K562 (cell line): Measurements from ENCODE around the gene DMWD. TPM values are rescaled to one million over a fixed set of nuclear protein-coding genes. Genes with fewer than 3 reads are reported as not detected.
A peak's percentile ranks its signal among the peaks of the same experiment; 100 is the strongest.

Source experiments
- ATAC-seq: fragments of 200-7000 bp; cut with Tn5 transposase; 3 replicates; pipeline ENCODE4 v1.9.1; 2020; ENCODE audit warnings: moderate library complexity
- BruUV-seq: library from RNA; stranded (reverse); fragments of 400-500 nt; replicated peaks from 2 replicates; lab custom pipeline; 2021; lab: Mats Ljungman, UMichigan
- CTCF ChIA-PET: fragments of 300-600 bp; formaldehyde crosslinking; extraction: SDS; loops from one replicate; lab custom pipeline; 2021; ENCODE audit warnings: low intra/inter-chr PET ratio; lab: Yijun Ruan, JAX
- POLR2A ChIA-PET: fragments of 300-600, 350-650 bp; sonication (Branson Sonifier 250); formaldehyde crosslinking; extraction: SDS; loops from one replicate; lab custom pipeline; 2021; ENCODE audit warnings: antibody characterized with exemption, inconsistent platforms; lab: Yijun Ruan, JAX
- DNase-seq, 4 experiments: peaks; one replicate each; pipeline versions ENCODE4 v3.0.0 to v3.0.0-alpha.2; 2011 to 2018; ENCODE audit warnings: low spot score in 3 of 4, mixed read lengths in 3 of 4; ENCODE audit errors: extremely low read depth in 1 of 4
- FAIRE-seq: peaks from 2 replicates; lab custom pipeline; 2011; peaks lifted over from hg19 to GRCh38; lab: Jason Lieb, UNC
- H2AFZ ChIP-seq: 2 replicates; pipeline ENCODE4 v1.6.0; 2011; ENCODE audit warnings: low read depth, low read length, control low read depth, inconsistent platforms
- H3K27ac ChIP-seq: fragments of 200-600 bp; 3 replicates; pipeline ENCODE4 v1.8.0; 2011; ENCODE audit warnings: low read depth, mild to moderate bottlenecking, control low read depth, inconsistent platforms, low read length, moderate library complexity, mixed read lengths; ENCODE audit errors: extremely low read depth
- H3K27me3 ChIP-seq, 2 experiments: fragments of 300-600 bp in 1 of 2; 2 replicates in 1 of 2; 3 replicates in 1 of 2; pipeline versions ENCODE4 v1.6.0 to v1.8.0; 2011; ENCODE audit warnings: inconsistent platforms in 2 of 2, low read length in 2 of 2, mild to moderate bottlenecking in 1 of 2, mixed read lengths in 1 of 2, moderate library complexity in 1 of 2; ENCODE audit not compliant: control insufficient read depth in 2 of 2, insufficient read depth in 2 of 2
- H3K36me3 ChIP-seq: fragments of 300-600 bp; 3 replicates; pipeline ENCODE4 v1.8.0; 2011; ENCODE audit warnings: mild to moderate bottlenecking, low read length, inconsistent platforms; ENCODE audit not compliant: control insufficient read depth, insufficient read depth
- H3K4me1 ChIP-seq, 2 experiments: fragments of 200-600 bp in 1 of 2; replicated peaks in 1 of 2; 2 replicates in 1 of 2; 3 replicates in 1 of 2; pipeline versions ENCODE4 v1.5.1 to v1.8.0; 2011; ENCODE audit warnings: inconsistent platforms in 2 of 2, low read length in 2 of 2, mild to moderate bottlenecking in 1 of 2, mixed read lengths in 1 of 2, moderate library complexity in 1 of 2; ENCODE audit not compliant: control insufficient read depth in 2 of 2, insufficient read depth in 2 of 2
- H3K4me2 ChIP-seq: 2 replicates; pipeline ENCODE4 v1.6.1; 2011; ENCODE audit warnings: low read length, control low read depth, inconsistent platforms, mixed read lengths; ENCODE audit not compliant: insufficient read depth
- H3K4me3 ChIP-seq: fragments of 200-600 bp; sonication (generic), shearing (Covaris generic); 2 replicates; pipeline ENCODE4 v1.5.1; 2016; ENCODE audit warnings: control low read depth, inconsistent platforms
- H3K79me2 ChIP-seq: fragments of 200-600 bp; 3 replicates; pipeline ENCODE4 v1.8.0; 2011; ENCODE audit warnings: low read length, inconsistent platforms; ENCODE audit not compliant: control insufficient read depth, insufficient read depth
- H3K9ac ChIP-seq, 2 experiments: 2 replicates each; pipeline versions ENCODE4 v1.6.0 to v1.6.1; 2011; ENCODE audit warnings: low read depth in 2 of 2, low read length in 2 of 2, control low read depth in 1 of 2, inconsistent platforms in 1 of 2, mild to moderate bottlenecking in 1 of 2, mixed read lengths in 1 of 2; ENCODE audit not compliant: insufficient read depth in 1 of 2
- H3K9me1 ChIP-seq: one replicate; pipeline ENCODE4 v1.6.0; 2011; ENCODE audit warnings: inconsistent platforms, mild to moderate bottlenecking, low read length, moderate library complexity; ENCODE audit not compliant: control insufficient read depth, insufficient read depth
- H3K9me3 ChIP-seq: replicated peaks from 2 replicates; pipeline ENCODE4 v1.5.1; 2011; ENCODE audit warnings: low read depth, low read length, inconsistent platforms; ENCODE audit not compliant: control insufficient read depth, insufficient read depth
- H4K20me1 ChIP-seq: replicated peaks from 2 replicates; pipeline ENCODE4 v1.6.1; 2011; ENCODE audit warnings: low read length, inconsistent platforms, mixed read lengths; ENCODE audit not compliant: control insufficient read depth, insufficient read depth
- BCLAF1 ChIP-seq, 2 experiments: fragments of 450-650 bp in 1 of 2; IDR thresholded peaks; 2 replicates each; pipeline ENCODE4 v1.6.1; 2011 to 2017; ENCODE audit warnings: low read depth in 2 of 2, antibody characterized with exemption in 1 of 2, borderline replicate concordance in 1 of 2, low read length in 1 of 2, mild to moderate bottlenecking in 1 of 2, mixed read lengths in 1 of 2; ENCODE audit not compliant: control insufficient read depth in 1 of 2
- CBFB ChIP-seq: sonication (generic); formaldehyde crosslinking; IDR thresholded peaks from 2 replicates; pipeline ENCODE4 v1.4.0; 2020; ENCODE audit warnings: mild to moderate bottlenecking, missing genetic modification reagents
- CEBPB ChIP-seq: fragments of 450-650 bp; IDR thresholded peaks from 2 replicates; pipeline ENCODE4 v1.6.1; 2016; ENCODE audit warnings: missing genetic modification characterization, missing compliant biosample characterization
- CREB1 ChIP-seq, 2 experiments: sonication (generic) in 1 of 2; formaldehyde crosslinking in 1 of 2; IDR thresholded peaks; 2 replicates each; pipeline versions ENCODE4 v1.6.1 to v1.8.0; 2012 to 2022; ENCODE audit warnings: inconsistent platforms in 1 of 2, mild to moderate bottlenecking in 1 of 2, missing genetic modification reagents in 1 of 2, moderate library complexity in 1 of 2
- GABPB1 ChIP-seq: sonication (generic); formaldehyde crosslinking; IDR thresholded peaks from 2 replicates; pipeline ENCODE4 v1.8.0; 2022; ENCODE audit warnings: mild to moderate bottlenecking, missing genetic modification reagents
- KLF16 ChIP-seq: IDR thresholded peaks from 2 replicates; pipeline ENCODE4 v1.6.1; 2016; ENCODE audit warnings: antibody characterized with exemption
- LCOR ChIP-seq: sonication (generic); formaldehyde crosslinking; IDR thresholded peaks from 2 replicates; pipeline ENCODE4 v1.8.0; 2022; ENCODE audit warnings: mild to moderate bottlenecking, missing genetic modification reagents
- MAFG ChIP-seq: fragments of 450-650 bp; conservative IDR thresholded peaks from 2 replicates; pipeline ENCODE4 v1.6.1; 2016; ENCODE audit warnings: missing genetic modification characterization, missing compliant biosample characterization
- MCM7 ChIP-seq, 2 experiments: fragments of 450-650 bp; IDR thresholded peaks; 2 replicates each; pipeline ENCODE4 v1.6.1; 2016 to 2018
- MTA3 ChIP-seq: fragments of 450-650 bp; formaldehyde crosslinking; IDR thresholded peaks from 2 replicates; pipeline ENCODE4 v1.6.1; 2017; ENCODE audit warnings: mild to moderate bottlenecking, borderline replicate concordance
- PTBP1 ChIP-seq: fragments of 200-400 bp; formaldehyde crosslinking; IDR thresholded peaks from 2 replicates; pipeline ENCODE4 v1.6.1; 2017; ENCODE audit warnings: low read depth, low read length
- RBBP5 ChIP-seq: fragments of 200-600 bp; sonication (generic); IDR thresholded peaks from 2 replicates; pipeline ENCODE4 v1.6.1; 2012; ENCODE audit warnings: borderline replicate concordance, mild to moderate bottlenecking, low read length, control low read depth, inconsistent platforms; ENCODE audit not compliant: insufficient read depth, poor library complexity, severe bottlenecking
- RFX7 ChIP-seq: fragments of 250-450 bp; sonication (Bioruptor Pico); IDR thresholded peaks from 2 replicates; pipeline ENCODE4 v1.5.1; 2021; ENCODE audit warnings: mild to moderate bottlenecking
- SIN3B ChIP-seq: fragments of 450-650 bp; IDR thresholded peaks from 2 replicates; pipeline ENCODE4 v1.6.1; 2017; ENCODE audit warnings: low read depth, mild to moderate bottlenecking, moderate library complexity
- ZNF263 ChIP-seq: sonication (generic); formaldehyde crosslinking; IDR thresholded peaks from 2 replicates; pipeline ENCODE4 v1.8.0; 2022; ENCODE audit warnings: mild to moderate bottlenecking, missing genetic modification reagents, borderline replicate concordance
- ZNF445 ChIP-seq: fragments of 250-450 bp; sonication (Bioruptor Pico); IDR thresholded peaks from 2 replicates; pipeline ENCODE4 v1.4.0; 2020; ENCODE audit warnings: low read depth, mild to moderate bottlenecking, moderate library complexity
- WGBS: fragments of 100-300 bp; shearing (Covaris generic); methylation state at CpG from one replicate; pipeline ENCODE4 v1.1.6; 2016; ENCODE audit warnings: low coverage, mixed read lengths; ENCODE audit not compliant: insufficient coverage; ENCODE audit errors: missing lambda C conversion rate; 5-methylcytosine and 5-hydroxymethylcytosine counted together
- in situ Hi-C: fragments of 300-500 bp; cut with MboI; formaldehyde crosslinking; loops from 4 replicates; pipeline ENCODE4 v1.15.0; 2018; ENCODE audit warnings: inconsistent platforms, mixed read lengths
- intact Hi-C: fragments of 100-400 bp; cut with micrococcal nuclease; formaldehyde crosslinking; loops from 2 replicates; pipeline ENCODE4 v1.14.2; 2022
- polyA plus RNA-seq, 8 experiments: library from polyadenylated mRNA; depleted of rRNA in 4 of 8; stranded (reverse) in 5 of 8; unstranded in 3 of 8; fragments of >200 nt; fragmentation: Nextera tagmentation in 2 of 8; fragmentation: Illumina TruSeq in 1 of 8; extraction: Ambion mirVana in 2 of 8; extraction: Trizol in 1 of 8; gene quantifications; 2 replicates each; pipeline versions ENCODE4 v1.2.1 to v1.2.3, GENCODE V29; 2011 to 2014; ENCODE audit warnings: inconsistent platforms in 1 of 8, missing spikeins in 1 of 8
- total RNA-seq, 7 experiments: library from RNA; depleted of rRNA in 6 of 7; stranded (reverse); fragments of >200 nt in 6 of 7; fragmentation: Illumina TruSeq in 2 of 7; extraction: Trizol in 2 of 7; gene quantifications; 2 replicates each; pipeline versions ENCODE4 v1.2.1 to v1.2.3, GENCODE V29; 2011 to 2021; ENCODE audit warnings: low replicate concordance in 1 of 7

Gene DMWD
- total and polyA plus RNA-seq, 9 of the 15 experiments (the other 6 are each of a cell fraction or from before 2014, with no cell fraction given) = 4.7 to 54.6 (median 19.0) TPM

GRCh38 chr19:45817725-45818301, 25.2 kb upstream of the DMWD start (continued):
- TF ChIP-seq RBBP5 = no peak
- TF ChIP-seq MCM7 (IDR thresholded peaks at IDR 0.05) = no peak

GRCh38 chr19:45817010-45817724, 24.5 kb upstream of the DMWD start:
- H4K20me1 ChIP-seq = peaks cover 13% of the 10 kb centered on the region; the same call in 1 of the 2 replicates
- 11% methylated on average over 23 of the region's 24 CpGs for WGBS
- H3K27me3 ChIP-seq = no peaks in the 10 kb centered on the region
- ATAC-seq (peak; percentile 98), FAIRE-seq (peak; percentile 99), DNase-seq (peak; percentile 96 to 98 (median 98))
- H3K36me3 ChIP-seq = peaks cover 46% of the 10 kb centered on the region; the same call in 2 of the 3 replicates
- peak overlapping the region in 1 of 2 experiments; percentile 73; a peak in 2 of 4 replicates for H3K9ac ChIP-seq
- POLR2A ChIA-PET = interaction anchor here (0.6 to 1.3 kb wide), 8 partner anchors 9 to 176 kb away, joined by 3 to 4 read pairs (median 3); partner anchors contain the start of genes DMPK, FOXA3 and IRF2BP1
- no peak overlapping the region for H3K4me3 ChIP-seq
- peaks cover 0 to 41% of the 10 kb centered on the region in 2 experiments; a peak in 3 of 5 replicates for H3K4me1 ChIP-seq
- in situ Hi-C loops (no loop called here), intact Hi-C loops (loop anchor here (1.0 to 10.0 kb wide), 3 partner anchors 66 to 258 kb away; no protein-coding TSS in a partner anchor)
- H3K27ac ChIP-seq = no peak overlapping the region
- no peak overlapping the region for H2AFZ ChIP-seq
- CTCF ChIA-PET = interaction anchor here (0.6 to 3.3 kb wide), 9 partner anchors 9 to 260 kb away, joined by 3 to 56 read pairs (median 7); partner anchors contain the start of gene IRF2BP1
- no TSS peak for BruUV-seq
- peaks cover 2% of the 10 kb centered on the region for H3K9me1 ChIP-seq
- no peak overlapping the region for H3K4me2 ChIP-seq
- no peaks in the 10 kb centered on the region for H3K79me2 ChIP-seq
- H3K9me3 ChIP-seq = no peaks in the 10 kb centered on the region
- peak; percentile 68 for TF ChIP-seq KLF16
- 0 out of 4 replicates have a peak, but pooled peaks of 1 of the 2 experiments have one; percentile 70 for TF ChIP-seq BCLAF1 (IDR thresholded peaks at IDR 0.05; ENCODE audit: borderline replicate concordance in 1 of 2, control insufficient read depth in 1 of 2, low read depth in 2 of 2, low read length in 1 of 2)
- TF ChIP-seq PTBP1 = 0 out of 2 replicates have a peak, but pooled peaks have one; percentile 39
- no peak for TF ChIP-seq CEBPB
- no peak for TF ChIP-seq ZNF445 (CRISPR knock-in tag)
- 0 out of 2 replicates have a peak, but pooled peaks have one; percentile 25 for TF ChIP-seq MTA3
- TF ChIP-seq CBFB = peak; percentile 59; the same call in 1 of the 2 replicates
- no peak for TF ChIP-seq RFX7
- peak; percentile 74; the same call in 1 of the 2 replicates for TF ChIP-seq ZNF263 (CRISPR knock-in tag)
- TF ChIP-seq MAFG (tag) = no peak
- no peak for TF ChIP-seq SIN3B
- TF ChIP-seq LCOR (CRISPR knock-in tag) = peak; percentile 24; the same call in 1 of the 2 replicates
- peak; percentile 29; the same call in 1 of the 2 replicates for TF ChIP-seq CREB1 (IDR thresholded peaks at IDR 0.05)
- TF ChIP-seq CREB1 (CRISPR knock-in tag; IDR thresholded peaks at IDR 0.05) = peak; percentile 25; the same call in 1 of the 2 replicates
- peak; percentile 44; the same call in 1 of the 2 replicates for TF ChIP-seq GABPB1 (CRISPR knock-in tag)
